Activated CD4-positive, alpha-beta T cell treated with anti-CD3 and anti-CD28 coated beads, Interleukin-2, Interleukin-6, amounts not matched to agents 100 ng/mL and 50 ng/mL, durations not matched to agents 16 hours and 8 hours (primary cell): ENCODE measurements around the gene RFPL1.
"Not testable (repeated sequence)": the region's sequence is repeated elsewhere in the genome, so short reads cannot be mapped to it uniquely, and the experiment has no call there.

ENCODE experiments used
- DNase-seq: peaks from one replicate; pipeline ENCODE4 v3.0.0-alpha.2; 2020

RFPL1 gene

GRCh38 chr22:29479417-29480261 is 41.3 kb downstream of the RFPL1 start, which contains the start of gene NEFH:
TSS of gene NEFH (plus strand) at chr22:29480218. CDS start at chr22:29480263, 45 bp downstream.
- no peak for DNase-seq

- no peak for DNase-seq
These were observed 41.8 kb downstream of the RFPL1 start for GRCh38 chr22:29480262-29480511.

- DNase-seq, result peak; percentile 67
These were observed 42.3 kb downstream of the RFPL1 start for GRCh38 chr22:29480512-29481264.

GRCh38 chr22:29481265-29482000 is 43.0 kb downstream of the RFPL1 start:
- DNase-seq, result no peak

GRCh38 chr22:29482253-29482652 is 43.9 kb downstream of the RFPL1 start:
- DNase-seq, result no peak

GRCh38 chr22:29482726-29483125 is 44.3 kb downstream of the RFPL1 start:
- DNase-seq, result no peak

- DNase-seq, result no peak
These were observed 44.9 kb downstream of the RFPL1 start for GRCh38 chr22:29483254-29483653.

GRCh38 chr22:29484642-29485041 is 46.3 kb downstream of the RFPL1 start:
- no peak for DNase-seq

GRCh38 chr22:29485448-29485847 is 47.1 kb downstream of the RFPL1 start:
- no peak for DNase-seq

GRCh38 chr22:29487426-29487986 is 49.1 kb downstream of the RFPL1 start:
- no peak for DNase-seq

GRCh38 chr22:29489127-29489780 is 50.9 kb downstream of the RFPL1 start:
- not testable (repeated sequence) for DNase-seq

- DNase-seq, result no peak
These were observed 52.6 kb downstream of the RFPL1 start for GRCh38 chr22:29491012-29491411.
